Peyer's patch (tissue), 4 donors: ENCODE data around the gene TSPAN8.

Experiments used
- POLR2A ChIP-seq, 2 donors: fragments of 450-650 bp; IDR thresholded peaks; one replicate each; pipeline ENCODE4 v1.5.1; 2017; ENCODE audit warnings: antibody characterized with exemption in 2 of 2, mild to moderate bottlenecking in 2 of 2, moderate library complexity in 2 of 2
- TF ChIP-seq, protein P1 (sequence below), 6 experiments: fragments of 450-650 bp in 4 of 6; fragments of 200-600 bp in 2 of 6; sonication (generic) in 1 of 6; IDR thresholded peaks; one replicate each; pipeline ENCODE4 v1.5.1; 2017 to 2019; ENCODE audit warnings: antibody characterized with exemption in 6 of 6, mild to moderate bottlenecking in 3 of 6, moderate library complexity in 1 of 6

GRCh38 chr12:71142956-71143355 is 14.8 kb downstream of the TSPAN8 start:
- TF ChIP-seq, protein P1, sequence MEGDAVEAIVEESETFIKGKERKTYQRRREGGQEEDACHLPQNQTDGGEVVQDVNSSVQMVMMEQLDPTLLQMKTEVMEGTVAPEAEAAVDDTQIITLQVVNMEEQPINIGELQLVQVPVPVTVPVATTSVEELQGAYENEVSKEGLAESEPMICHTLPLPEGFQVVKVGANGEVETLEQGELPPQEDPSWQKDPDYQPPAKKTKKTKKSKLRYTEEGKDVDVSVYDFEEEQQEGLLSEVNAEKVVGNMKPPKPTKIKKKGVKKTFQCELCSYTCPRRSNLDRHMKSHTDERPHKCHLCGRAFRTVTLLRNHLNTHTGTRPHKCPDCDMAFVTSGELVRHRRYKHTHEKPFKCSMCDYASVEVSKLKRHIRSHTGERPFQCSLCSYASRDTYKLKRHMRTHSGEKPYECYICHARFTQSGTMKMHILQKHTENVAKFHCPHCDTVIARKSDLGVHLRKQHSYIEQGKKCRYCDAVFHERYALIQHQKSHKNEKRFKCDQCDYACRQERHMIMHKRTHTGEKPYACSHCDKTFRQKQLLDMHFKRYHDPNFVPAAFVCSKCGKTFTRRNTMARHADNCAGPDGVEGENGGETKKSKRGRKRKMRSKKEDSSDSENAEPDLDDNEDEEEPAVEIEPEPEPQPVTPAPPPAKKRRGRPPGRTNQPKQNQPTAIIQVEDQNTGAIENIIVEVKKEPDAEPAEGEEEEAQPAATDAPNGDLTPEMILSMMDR (IDR thresholded peaks at IDR 0.05) = no peak
- TF ChIP-seq POLR2A (IDR thresholded peaks at IDR 0.05) = no peak
